MM.1S (cell line): ENCODE results near the gene CRADD.

Experiments
- DNase-seq: peaks from one replicate; pipeline ENCODE4 v3.0.0-alpha.2; 2015
- H2AFZ ChIP-seq: fragments of 300-600 bp; sonication (generic); 2 replicates; pipeline ENCODE4 v1.6.0; 2016; ENCODE audit warnings: antibody characterized with exemption, low read length
- H3F3A ChIP-seq: fragments of 300-600 bp; sonication (generic); 2 replicates; pipeline ENCODE4 v1.6.1; 2016; ENCODE audit warnings: mild to moderate bottlenecking, antibody characterized with exemption, low read length, moderate library complexity, mixed read lengths; ENCODE audit not compliant: insufficient read depth
- H3K27ac ChIP-seq: fragments of 300-600 bp; sonication (generic); 2 replicates; pipeline ENCODE4 v1.5.1; 2016; ENCODE audit warnings: mild to moderate bottlenecking, low read length
- H3K27me3 ChIP-seq: fragments of 300-600 bp; sonication (generic); replicated peaks from 2 replicates; pipeline ENCODE4 v1.6.0; 2016; ENCODE audit warnings: low read length; ENCODE audit not compliant: insufficient read depth
- H3K36me3 ChIP-seq: fragments of 300-600 bp; sonication (generic); replicated peaks from 2 replicates; pipeline ENCODE4 v1.6.1; 2016; ENCODE audit warnings: mild to moderate bottlenecking, low read length, mixed read lengths; ENCODE audit not compliant: insufficient read depth
- H3K4me1 ChIP-seq: fragments of 300-600 bp; sonication (generic); 2 replicates; pipeline ENCODE4 v1.6.1; 2016; ENCODE audit warnings: low read length, mixed read lengths
- H3K4me2 ChIP-seq: fragments of 300-600 bp; sonication (generic); 2 replicates; pipeline ENCODE4 v1.6.0; 2016; ENCODE audit warnings: low read depth, low read length
- H3K4me3 ChIP-seq: fragments of 300-600 bp; sonication (generic); 2 replicates; pipeline ENCODE4 v1.5.1; 2016; ENCODE audit warnings: low read length, mixed read lengths
- H3K79me2 ChIP-seq: fragments of 300-600 bp; sonication (generic); 2 replicates; pipeline ENCODE4 v1.6.1; 2016; ENCODE audit warnings: mixed run types, low read length, mixed read lengths
- H3K9ac ChIP-seq: fragments of 300-600 bp; sonication (generic); 2 replicates; pipeline ENCODE4 v1.6.1; 2016; ENCODE audit warnings: low read length, mixed read lengths
- H3K9me2 ChIP-seq: fragments of 300-600 bp; sonication (generic); replicated peaks from 2 replicates; pipeline ENCODE4 v1.6.1; 2016; ENCODE audit warnings: mild to moderate bottlenecking, low read length, mixed read lengths; ENCODE audit not compliant: insufficient read depth
- H3K9me3 ChIP-seq: fragments of 300-600 bp; sonication (generic); replicated peaks from 2 replicates; pipeline ENCODE4 v1.6.1; 2016; ENCODE audit warnings: mild to moderate bottlenecking, low read length, mixed read lengths; ENCODE audit not compliant: insufficient read depth
- H4K20me1 ChIP-seq: fragments of 300-600 bp; sonication (generic); 2 replicates; pipeline ENCODE4 v1.6.1; 2016; ENCODE audit warnings: mild to moderate bottlenecking, low read length, moderate library complexity, mixed read lengths; ENCODE audit not compliant: insufficient read depth
- EZH2 ChIP-seq: fragments of 300-600 bp; sonication (generic); optimal IDR thresholded peaks from 2 replicates; pipeline ENCODE3; 2017; ENCODE audit warnings: low read depth, mild to moderate bottlenecking, antibody characterized with exemption, low read length, mixed read lengths
- EZH2phosphoT487 ChIP-seq: fragments of 300-600 bp; sonication (generic); IDR thresholded peaks from 2 replicates; pipeline ENCODE4 v1.6.1; 2018; ENCODE audit warnings: antibody characterized with exemption, low read length
- TF ChIP-seq, protein P1 (sequence below): fragments of 300-600 bp; sonication (generic); IDR thresholded peaks from 2 replicates; pipeline ENCODE4 v1.5.1; 2016; ENCODE audit warnings: antibody characterized with exemption, low read length, mixed read lengths

Gene CRADD

GRCh38 chr12:93789767-93790166 is 112.6 kb downstream of the CRADD start:
- no peak for DNase-seq
- Histone ChIP-seq H3K36me3 (no peaks in the 10 kb centered on the region), H3K9me3 (no peaks in the 10 kb centered on the region), H3K9me2 (no peaks in the 10 kb centered on the region), H3K79me2 (no peaks in the 10 kb centered on the region), H3K4me1 (0 out of 2 replicates have a peak, but pooled peaks cover 4% of the 10 kb centered on the region), H3K4me3 (no peak overlapping the region), H3F3A (no peaks in the 10 kb centered on the region), H3K27me3 (no peaks in the 10 kb centered on the region), H4K20me1 (no peaks in the 10 kb centered on the region), H3K4me2 (no peak overlapping the region), H3K27ac (no peak overlapping the region), H3K9ac (no peak overlapping the region), H2AFZ (no peak overlapping the region)
- no peak for TF ChIP-seq EZH2phosphoT487
- TF ChIP-seq, protein P1, sequence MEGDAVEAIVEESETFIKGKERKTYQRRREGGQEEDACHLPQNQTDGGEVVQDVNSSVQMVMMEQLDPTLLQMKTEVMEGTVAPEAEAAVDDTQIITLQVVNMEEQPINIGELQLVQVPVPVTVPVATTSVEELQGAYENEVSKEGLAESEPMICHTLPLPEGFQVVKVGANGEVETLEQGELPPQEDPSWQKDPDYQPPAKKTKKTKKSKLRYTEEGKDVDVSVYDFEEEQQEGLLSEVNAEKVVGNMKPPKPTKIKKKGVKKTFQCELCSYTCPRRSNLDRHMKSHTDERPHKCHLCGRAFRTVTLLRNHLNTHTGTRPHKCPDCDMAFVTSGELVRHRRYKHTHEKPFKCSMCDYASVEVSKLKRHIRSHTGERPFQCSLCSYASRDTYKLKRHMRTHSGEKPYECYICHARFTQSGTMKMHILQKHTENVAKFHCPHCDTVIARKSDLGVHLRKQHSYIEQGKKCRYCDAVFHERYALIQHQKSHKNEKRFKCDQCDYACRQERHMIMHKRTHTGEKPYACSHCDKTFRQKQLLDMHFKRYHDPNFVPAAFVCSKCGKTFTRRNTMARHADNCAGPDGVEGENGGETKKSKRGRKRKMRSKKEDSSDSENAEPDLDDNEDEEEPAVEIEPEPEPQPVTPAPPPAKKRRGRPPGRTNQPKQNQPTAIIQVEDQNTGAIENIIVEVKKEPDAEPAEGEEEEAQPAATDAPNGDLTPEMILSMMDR = no peak

- Histone ChIP-seq H3K9me2 (no peaks in the 10 kb centered on the region), H3K9me3 (no peaks in the 10 kb centered on the region), H4K20me1 (no peaks in the 10 kb centered on the region), H3K4me2 (no peak overlapping the region), H3K9ac (no peak overlapping the region), H3K4me1 (0 out of 2 replicates have a peak, but pooled peaks cover 4% of the 10 kb centered on the region), H3K27me3 (no peaks in the 10 kb centered on the region), H3K4me3 (no peak overlapping the region), H3F3A (no peaks in the 10 kb centered on the region), H2AFZ (no peak overlapping the region), H3K27ac (no peak overlapping the region), H3K79me2 (no peaks in the 10 kb centered on the region), H3K36me3 (no peaks in the 10 kb centered on the region)
- no peak for DNase-seq
- TF ChIP-seq EZH2phosphoT487 = no peak
- TF ChIP-seq, protein P1 = no peak
- TF ChIP-seq EZH2 = no peak
Observed at GRCh38 chr12:93790472-93791152, 113.4 kb downstream of the CRADD start.

GRCh38 chr12:93793007-93793406 is 115.8 kb downstream of the CRADD start:
- no peaks in the 10 kb centered on the region for H4K20me1 ChIP-seq
- H3K27ac ChIP-seq = no peak overlapping the region
- no peak overlapping the region for H3K4me3 ChIP-seq
- no peak for TF ChIP-seq EZH2phosphoT487
- TF ChIP-seq EZH2 = no peak
- TF ChIP-seq, protein P1 = no peak
- no peaks in the 10 kb centered on the region for H3K79me2 ChIP-seq
- no peaks in the 10 kb centered on the region for H3K9me2 ChIP-seq
- no peak overlapping the region for H3K4me2 ChIP-seq
- H3K27me3 ChIP-seq = no peaks in the 10 kb centered on the region
- 0 out of 2 replicates have a peak, but pooled peaks cover 4% of the 10 kb centered on the region for H3K4me1 ChIP-seq
- no peak overlapping the region for H3K9ac ChIP-seq
- H3K36me3 ChIP-seq = no peaks in the 10 kb centered on the region
- no peak for DNase-seq
- H2AFZ ChIP-seq = no peak overlapping the region
- no peaks in the 10 kb centered on the region for H3K9me3 ChIP-seq
- no peaks in the 10 kb centered on the region for H3F3A ChIP-seq
